ENCODE data around the gene RASAL3.

DNA sequence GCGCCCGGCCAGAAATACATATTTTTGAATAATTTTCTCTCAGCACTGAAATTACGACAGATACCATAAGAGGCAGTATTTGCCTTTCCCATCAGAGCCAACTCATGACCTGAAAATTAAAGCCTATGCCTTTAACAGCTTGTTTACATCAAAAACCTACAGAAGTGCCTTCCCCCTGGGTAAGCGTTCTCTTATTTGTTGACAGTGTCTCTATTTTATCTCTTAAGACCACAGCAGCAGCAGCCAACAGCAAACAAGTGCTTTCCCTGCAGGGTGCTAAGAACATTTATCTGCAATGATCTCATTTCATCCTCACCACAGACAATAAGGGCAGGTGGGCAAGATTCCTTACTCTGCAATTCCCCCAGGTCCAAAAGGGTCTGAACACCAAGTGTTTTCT is 51.5 kb downstream of the RASAL3 start:
- TF ChIP-seq CTCF (IDR thresholded peaks at IDR 0.05): no peak
- no peak for TF ChIP-seq POLR2A (IDR thresholded peaks at IDR 0.05)
- no peak for TF ChIP-seq POLR2AphosphoS5 (IDR thresholded peaks at IDR 0.05)
